Measurements from ENCODE around the gene UAP1L1.

Gene UAP1L1

DNA sequence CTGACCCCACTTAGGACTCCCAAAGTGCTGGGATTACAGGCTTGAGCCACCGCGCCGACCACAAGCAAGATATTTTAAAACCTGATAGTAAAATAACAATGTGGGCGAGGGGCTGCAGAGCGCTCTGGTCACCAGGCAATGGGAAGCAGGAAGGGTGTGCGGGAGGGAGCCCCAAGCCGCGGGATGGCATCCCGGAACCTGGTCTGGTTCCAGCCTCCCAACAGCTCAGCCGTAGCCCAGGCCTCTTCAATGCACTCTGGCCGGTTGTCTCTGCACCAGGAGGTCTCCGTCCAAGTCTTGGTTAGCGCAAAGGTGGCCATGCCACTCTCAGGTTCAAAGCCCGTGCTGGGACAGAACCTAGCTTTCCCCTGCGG, 694 bp upstream of the UAP1L1 start:
- DNase-seq (ENCODE audit: low read depth): no peak

DNA sequence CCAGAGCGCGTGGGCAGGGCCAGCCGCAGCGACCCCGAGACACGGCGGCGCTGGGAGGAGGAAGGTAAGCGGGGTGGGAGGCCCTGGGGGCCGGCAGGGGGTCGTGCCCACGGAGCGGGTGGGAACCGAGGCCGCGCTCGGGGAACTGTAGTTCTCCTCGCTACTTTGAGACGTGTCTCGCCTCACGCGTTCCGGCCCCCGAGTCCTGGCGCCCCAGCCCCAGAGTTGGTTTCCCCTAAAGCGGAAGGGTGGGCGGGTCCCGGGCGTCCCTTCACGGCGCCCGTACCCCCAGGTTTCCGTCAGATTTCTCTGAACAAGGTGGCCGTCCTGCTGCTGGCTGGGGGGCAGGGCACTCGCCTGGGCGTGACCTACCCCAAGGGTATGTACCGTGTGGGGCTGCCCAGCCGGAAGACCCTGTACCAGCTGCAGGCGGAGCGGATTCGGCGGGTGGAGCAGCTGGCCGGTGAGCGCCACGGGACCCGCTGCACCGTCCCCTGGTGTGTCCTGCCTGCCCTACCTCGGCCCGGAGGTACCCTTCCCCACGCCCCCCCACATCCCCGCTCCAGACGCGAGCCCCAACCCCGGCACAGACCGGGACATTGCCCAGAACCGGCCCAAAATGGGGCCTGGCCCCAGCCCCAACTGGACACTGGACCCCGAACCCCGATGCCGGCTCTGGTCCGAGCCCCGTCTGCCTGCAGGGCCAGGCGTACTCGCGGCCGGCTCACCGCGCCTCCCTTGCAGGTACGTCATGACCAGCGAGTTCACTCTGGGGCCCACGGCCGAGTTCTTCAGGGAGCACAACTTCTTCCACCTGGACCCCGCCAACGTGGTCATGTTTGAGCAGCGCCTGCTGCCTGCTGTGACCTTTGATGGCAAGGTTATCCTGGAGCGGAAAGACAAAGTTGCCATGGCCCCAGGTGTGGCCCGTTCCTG, 709 bp downstream of the UAP1L1 start:
- DNase-seq (ENCODE audit: low read depth): no peak

GRCh38 chr9:137078701-137079400, 1.5 kb downstream of the UAP1L1 start:
- DNase-seq (ENCODE audit: low read depth): no peak

- DNase-seq (ENCODE audit: low read depth): no peak
These were observed 2.1 kb downstream of the UAP1L1 start for GRCh38 chr9:137079401-137079787.

DNA sequence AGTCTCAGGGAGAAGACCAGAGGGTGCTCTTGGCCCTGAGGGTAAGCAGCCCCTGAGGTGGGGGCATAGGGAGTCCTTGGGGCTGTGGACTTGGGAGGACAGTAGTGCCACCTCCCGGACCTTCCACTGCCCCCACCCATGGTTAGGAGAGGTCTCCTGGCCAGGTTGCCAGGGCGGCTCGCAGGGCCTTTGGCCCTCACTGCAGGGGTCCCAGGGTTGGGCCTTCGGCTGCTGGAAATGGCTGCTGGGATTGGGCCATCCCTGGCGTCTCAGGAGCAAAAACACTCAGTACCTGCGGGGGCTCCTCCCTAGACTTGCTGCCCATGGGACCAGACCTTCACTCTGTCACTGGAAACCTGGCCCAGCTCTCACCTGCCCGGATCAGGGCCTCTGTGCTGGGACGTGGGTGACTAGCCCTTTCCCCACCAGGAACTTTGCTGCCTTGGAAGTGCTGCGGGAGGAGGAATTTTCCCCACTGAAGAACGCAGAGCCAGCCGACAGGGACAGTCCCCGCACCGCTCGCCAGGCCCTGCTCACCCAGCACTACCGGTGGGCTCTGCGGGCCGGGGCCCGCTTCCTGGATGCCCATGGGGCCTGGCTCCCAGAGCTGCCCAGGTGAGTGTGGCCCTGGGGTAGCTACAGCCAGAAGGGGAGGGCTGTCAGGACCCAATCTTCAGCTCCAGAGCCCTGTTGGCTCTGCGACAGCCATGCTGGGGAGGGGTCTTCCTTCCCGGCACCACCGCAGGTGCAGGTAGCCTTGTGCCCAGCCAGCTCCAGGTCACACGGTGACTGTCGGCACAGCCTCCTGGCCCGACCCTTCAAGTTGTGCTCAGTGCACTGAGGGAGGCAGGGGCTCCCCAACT, 3.2 kb downstream of the UAP1L1 start:
- DNase-seq (ENCODE audit: low read depth): no peak

GRCh38 chr9:137082222-137082924, 5.1 kb downstream of the UAP1L1 start:
- no peak for DNase-seq (ENCODE audit: low read depth)

GRCh38 chr9:137082925-137083290, 5.6 kb downstream of the UAP1L1 start:
- no peak for DNase-seq (ENCODE audit: low read depth)

DNA sequence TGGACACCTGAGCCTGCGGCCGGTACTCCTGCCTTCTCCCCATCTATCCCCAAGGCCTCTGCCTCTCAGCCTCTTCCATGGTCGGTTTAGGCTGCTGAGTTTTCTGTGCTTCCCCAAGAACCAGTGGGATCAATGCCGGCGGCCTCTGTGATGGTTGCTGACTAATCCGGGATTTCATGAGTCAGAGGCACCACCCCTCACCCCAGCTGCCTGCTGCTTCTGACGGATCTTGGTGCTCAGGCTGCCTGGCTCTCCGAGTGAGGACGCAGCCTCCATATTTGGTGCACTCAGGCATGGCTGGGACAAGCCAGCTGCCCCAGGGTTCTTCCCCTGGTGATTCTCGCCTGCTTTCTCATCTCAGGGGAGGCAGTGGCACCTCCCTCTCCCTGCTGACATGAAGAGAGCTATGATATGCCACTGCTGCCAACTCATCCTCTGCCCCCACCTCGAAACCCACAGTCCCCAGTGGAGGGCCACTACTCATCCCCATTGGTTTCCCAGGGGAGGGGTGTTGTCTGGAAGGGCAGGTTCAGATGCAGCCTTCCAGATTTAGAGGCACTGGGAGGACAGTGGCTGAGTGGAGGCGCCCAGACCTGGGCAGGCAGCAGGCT, 6.2 kb downstream of the UAP1L1 start:
- no peak for DNase-seq (ENCODE audit: low read depth)

- no peak for DNase-seq (ENCODE audit: low read depth)
These were observed 7.2 kb downstream of the UAP1L1 start for GRCh38 chr9:137084526-137084925.

DNA sequence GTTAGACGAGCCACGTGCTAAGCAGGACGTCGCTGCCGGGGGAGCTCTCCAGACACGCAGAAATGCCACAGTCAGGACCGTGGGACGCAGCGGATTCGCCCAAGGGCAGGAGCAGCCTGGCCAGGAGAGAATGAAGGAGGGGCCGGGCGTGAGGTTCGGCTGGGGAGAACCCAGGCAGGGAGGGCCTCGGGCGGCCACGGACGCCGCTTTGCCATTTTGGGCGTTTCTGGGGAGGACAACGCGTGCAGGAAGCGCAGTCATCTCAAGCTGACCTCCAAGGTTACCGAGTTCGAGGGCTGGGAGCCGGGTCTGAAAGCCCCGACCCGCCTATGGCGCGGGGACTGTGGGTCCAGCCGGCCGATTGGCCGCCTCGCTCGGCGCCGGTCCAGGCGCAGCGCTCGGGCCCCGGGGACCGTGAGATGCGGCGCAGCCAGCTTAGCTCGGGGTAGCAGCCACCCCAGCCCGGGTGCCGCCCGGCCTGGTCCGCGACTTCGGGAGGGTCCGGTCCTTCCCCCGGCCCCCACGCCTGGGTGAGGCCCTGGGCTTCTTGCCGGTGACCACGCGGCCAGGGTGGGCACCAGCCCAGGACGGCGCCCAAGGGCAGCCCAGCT, 8.7 kb downstream of the UAP1L1 start:
- DNase-seq (ENCODE audit: low read depth): no peak

- DNase-seq (ENCODE audit: low read depth): peak; percentile 96
These were observed 9.5 kb downstream of the UAP1L1 start, which contains the start of gene MAN1B1 for GRCh38 chr9:137086531-137087408. Gene MAN1B1 (plus strand): TSS chr9:137086985. CDS start chr9:137087000, 15 bp downstream.

DNA sequence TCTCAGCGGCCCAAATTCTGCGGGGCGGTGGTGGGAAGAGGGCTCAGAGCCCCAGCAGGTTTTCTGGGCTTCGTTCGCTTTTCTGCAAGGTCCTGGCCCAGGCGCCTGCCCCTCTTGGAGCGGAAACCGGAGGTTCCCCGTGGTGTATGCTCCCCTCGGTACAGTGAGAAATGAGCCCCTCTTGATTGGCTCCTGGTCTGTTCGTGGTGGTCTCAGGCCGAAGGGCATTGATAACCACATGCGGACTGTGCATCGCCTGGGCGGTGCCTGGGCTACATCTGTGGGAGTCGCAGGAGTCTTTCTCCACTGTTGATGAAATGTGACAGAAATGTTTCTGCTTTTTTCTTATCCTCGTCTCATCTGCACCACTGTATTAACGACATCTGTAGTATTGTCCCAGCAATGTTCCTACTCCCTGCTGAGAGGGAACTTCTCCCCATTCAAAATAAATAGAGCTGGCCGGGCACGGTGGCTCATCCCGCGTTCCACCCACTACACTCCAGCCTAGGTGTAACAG, 10.2 kb downstream of the UAP1L1 start:
- DNase-seq (ENCODE audit: low read depth): no peak

GRCh38 chr9:137088121-137088520, 10.8 kb downstream of the UAP1L1 start:
- DNase-seq (ENCODE audit: low read depth): no peak

DNA sequence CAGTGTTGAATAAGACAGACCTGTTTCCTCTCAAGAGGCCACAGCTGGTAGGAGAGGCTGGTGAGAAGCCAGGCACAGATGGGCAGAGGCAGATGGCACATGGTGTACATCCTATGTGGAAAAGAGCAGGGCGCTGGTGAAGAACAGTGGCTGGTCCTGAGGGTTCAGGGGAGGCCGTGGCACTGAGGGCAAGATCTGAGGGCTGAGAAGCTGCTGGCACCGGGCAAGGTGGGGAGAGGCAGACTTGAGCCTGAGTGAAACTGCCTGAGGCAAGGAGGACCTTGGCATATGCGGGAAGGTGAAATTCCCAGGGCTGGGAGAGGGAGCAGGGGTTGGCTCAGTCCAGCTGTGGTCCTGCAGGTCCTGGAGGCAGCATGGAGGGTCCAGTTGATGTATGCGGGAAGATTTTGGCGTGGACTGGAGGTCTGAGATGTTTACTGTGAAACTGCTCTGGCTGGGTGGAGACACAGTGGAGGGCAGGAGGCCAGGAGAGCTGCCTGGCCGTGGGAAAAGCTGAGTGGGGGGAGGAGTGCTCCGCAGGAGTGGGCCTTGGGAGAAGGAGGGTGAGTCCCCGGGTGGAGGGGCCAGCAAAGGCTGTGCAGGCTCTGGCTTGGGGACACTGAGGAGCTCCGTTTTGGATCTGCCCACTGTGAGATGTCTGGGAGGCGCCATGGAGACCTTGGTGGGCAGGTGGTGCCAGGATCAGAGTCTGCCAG, 12.1 kb downstream of the UAP1L1 start:
- no peak for DNase-seq (ENCODE audit: low read depth)

- peak; percentile 79 for DNase-seq (ENCODE audit: low read depth)
These were observed 18.6 kb downstream of the UAP1L1 start for GRCh38 chr9:137095664-137096517.

DNA sequence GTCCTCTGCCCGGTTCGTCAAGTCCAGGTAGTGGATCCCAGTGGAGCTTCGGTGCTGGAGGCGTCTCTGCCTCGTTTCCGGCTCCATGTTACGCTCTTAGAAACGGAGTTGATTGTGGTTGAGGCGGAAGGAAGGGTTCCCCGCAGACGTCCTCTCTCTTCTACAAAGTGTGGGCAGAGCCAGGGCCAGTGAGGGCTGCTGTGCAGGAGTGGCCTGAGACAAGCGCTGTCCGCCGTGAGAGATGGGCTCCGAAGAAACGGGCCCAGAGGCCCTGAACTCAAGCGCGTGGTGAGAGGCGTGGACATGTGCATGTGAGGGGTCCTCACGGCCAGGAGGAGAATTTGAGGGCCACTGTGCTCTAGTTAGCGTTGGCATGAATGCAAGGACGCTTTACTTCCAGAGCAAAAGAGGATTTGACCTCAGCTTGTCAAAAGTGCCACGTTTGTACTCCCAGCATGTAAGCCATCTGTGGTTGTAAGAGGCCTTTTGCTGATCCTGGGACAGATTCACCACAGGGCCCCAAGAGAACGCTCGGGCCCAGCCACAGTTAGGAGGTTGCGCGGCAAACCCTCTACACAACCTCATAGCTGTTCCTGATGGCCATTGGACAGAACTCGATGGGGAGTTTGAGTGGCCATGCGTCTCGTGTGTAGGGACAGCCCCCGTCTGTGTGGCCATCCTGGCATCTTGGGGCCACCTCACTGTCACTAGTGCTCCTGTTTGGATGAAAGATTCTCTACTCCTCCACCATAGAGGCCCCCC, 19.6 kb downstream of the UAP1L1 start:
- DNase-seq (ENCODE audit: low read depth): no peak

GRCh38 chr9:137097761-137098462, 20.6 kb downstream of the UAP1L1 start:
- no peak for DNase-seq (ENCODE audit: low read depth)

Measured in stimulated activated CD8-positive, alpha-beta memory T cell treated with anti-CD3 and anti-CD28 coated beads, Interleukin-15, amount 100 ng/mL, for 1 hour (primary cell).